ENCODE measurements around the gene DOHH. TPM values are rescaled to one million over a fixed set of nuclear protein-coding genes. Genes with fewer than 3 reads are reported as not detected.

Gene DOHH
- total RNA-seq, 1 donor, result 10.4 TPM

DNA sequence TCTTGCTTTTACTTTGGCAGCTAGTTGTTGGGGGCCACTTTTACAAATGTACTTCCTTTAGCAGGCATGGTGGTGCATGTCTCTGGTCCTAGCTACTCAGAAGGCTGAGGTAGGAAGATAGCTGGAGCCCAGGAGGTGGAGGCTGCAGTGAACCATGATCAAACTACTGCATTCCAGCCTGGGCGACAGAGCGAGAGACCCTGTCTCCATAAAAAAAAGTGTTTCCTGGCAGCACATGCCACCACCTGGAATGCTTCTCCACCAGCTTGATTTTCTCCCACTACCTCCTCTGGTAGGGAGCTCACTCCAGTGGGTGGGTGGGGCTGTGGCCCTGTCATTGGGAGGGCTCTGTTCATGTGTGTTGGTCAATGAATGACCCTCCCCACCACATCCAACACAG lies 18.2 kb upstream of the DOHH start:
- DNase-seq (ENCODE audit: low read depth), result no peak
- TF ChIP-seq, protein P1, sequence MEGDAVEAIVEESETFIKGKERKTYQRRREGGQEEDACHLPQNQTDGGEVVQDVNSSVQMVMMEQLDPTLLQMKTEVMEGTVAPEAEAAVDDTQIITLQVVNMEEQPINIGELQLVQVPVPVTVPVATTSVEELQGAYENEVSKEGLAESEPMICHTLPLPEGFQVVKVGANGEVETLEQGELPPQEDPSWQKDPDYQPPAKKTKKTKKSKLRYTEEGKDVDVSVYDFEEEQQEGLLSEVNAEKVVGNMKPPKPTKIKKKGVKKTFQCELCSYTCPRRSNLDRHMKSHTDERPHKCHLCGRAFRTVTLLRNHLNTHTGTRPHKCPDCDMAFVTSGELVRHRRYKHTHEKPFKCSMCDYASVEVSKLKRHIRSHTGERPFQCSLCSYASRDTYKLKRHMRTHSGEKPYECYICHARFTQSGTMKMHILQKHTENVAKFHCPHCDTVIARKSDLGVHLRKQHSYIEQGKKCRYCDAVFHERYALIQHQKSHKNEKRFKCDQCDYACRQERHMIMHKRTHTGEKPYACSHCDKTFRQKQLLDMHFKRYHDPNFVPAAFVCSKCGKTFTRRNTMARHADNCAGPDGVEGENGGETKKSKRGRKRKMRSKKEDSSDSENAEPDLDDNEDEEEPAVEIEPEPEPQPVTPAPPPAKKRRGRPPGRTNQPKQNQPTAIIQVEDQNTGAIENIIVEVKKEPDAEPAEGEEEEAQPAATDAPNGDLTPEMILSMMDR (IDR thresholded peaks at IDR 0.05; ENCODE audit: insufficient read depth, low read depth, low read length), result no peak
- no peak overlapping the region for H3K4me3 ChIP-seq (ENCODE audit: low read depth, low read length)

DNA sequence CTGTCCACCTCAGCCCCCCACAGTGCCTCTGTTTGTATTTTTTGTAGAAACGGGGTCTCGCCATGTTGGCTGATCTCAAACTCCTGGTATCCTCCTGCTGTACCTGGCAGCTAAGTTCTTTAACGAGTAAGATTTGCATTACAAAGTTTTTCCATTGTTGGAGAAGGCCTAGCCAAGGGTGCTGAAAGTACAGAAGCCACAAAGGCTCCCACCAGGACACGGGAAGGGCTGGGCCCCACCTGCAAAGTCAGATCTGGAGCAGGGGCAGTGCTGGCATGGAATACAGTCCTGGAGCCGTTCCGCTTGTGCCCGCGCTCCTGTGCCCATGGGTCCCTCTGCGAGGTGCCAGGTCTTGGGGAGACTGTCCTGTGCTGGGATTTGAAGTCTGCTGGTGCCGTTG lies 17.8 kb upstream of the DOHH start:
- TF ChIP-seq, protein P1 (IDR thresholded peaks at IDR 0.05; ENCODE audit: insufficient read depth, low read depth, low read length), result no peak
- DNase-seq (ENCODE audit: low read depth), result no peak
- H3K4me3 ChIP-seq (ENCODE audit: low read depth, low read length), result no peak overlapping the region

DNA sequence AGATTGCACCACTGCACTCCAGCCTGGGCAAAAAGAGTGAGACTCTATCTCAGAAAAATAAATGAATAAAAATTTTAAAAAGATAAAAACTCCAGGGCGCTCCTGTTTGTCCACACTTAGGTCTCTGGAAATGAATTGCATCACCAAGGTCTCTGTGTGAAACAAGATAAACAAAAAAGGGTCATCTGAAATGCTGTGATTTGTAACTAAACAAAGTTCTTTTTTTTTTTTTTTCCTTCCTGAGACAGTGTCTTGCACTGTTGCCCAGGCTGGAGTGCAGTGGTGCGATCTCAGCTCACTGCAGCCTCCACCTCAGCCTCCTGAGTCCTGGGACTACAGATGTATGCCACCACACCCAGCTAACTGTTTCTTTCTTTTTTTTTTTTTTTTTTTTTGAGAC lies 17.2 kb upstream of the DOHH start:
- peak; percentile 48 for DNase-seq (ENCODE audit: low read depth)
- TF ChIP-seq, protein P1 (IDR thresholded peaks at IDR 0.05; ENCODE audit: insufficient read depth, low read depth, low read length), result no peak
- H3K4me3 ChIP-seq (ENCODE audit: low read depth, low read length), result no peak overlapping the region

DNA sequence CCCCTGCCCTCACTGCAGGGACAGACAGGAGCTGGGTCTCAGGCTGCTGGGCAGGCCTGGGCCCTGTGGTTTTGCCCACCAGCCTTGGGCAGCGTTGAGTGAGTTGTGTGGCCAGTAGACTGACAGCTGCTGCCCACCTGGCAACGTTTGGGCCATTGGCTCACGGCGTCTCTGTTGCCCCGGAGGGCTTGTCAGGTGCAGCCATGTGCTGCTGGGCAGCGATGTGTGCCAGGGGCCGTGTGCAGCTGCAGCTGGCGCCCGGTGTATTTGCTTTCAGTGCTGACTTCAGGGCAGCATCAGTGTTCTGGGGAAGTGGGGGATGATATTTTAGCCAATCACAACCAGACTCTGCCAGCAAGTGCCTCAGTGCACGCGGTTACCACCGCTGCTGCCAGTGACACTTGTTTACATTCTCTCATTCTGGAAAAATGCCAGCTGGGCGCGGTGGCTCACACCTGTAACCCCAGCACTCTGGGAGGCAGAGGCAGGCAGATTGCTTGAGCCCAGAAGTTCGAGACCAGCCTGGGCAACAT lies 16.3 kb upstream of the DOHH start:
- TF ChIP-seq, protein P1 (IDR thresholded peaks at IDR 0.05; ENCODE audit: insufficient read depth, low read depth, low read length), result no peak
- H3K4me3 ChIP-seq (ENCODE audit: low read depth, low read length), result no peak overlapping the region
- no peak for DNase-seq (ENCODE audit: low read depth)

DNA sequence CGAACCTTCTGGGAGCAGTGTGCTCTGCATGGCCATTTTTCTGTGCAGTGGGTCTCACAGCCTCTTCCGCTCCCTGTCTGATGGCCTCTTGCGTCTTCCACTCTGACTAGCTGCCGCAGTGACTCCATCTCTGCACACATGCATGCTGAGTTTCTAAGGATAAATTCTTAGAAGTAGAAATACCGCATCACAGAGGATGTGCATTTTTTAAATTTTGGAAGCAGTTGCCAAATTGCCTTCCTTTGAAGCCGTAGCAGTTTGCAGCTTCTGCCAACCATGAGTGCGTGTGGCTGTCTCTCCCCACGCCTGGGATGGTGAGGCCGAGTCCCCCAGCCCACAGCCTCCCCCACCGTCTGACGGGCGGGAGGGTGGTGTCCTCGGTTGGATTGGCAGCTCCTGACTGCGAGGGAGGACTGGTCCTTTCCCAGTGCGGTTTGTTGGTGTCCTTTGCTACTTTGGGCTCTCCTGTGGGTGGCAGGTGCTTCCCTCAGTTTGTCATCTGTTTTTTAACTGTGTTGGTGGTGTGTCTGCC lies 15.5 kb upstream of the DOHH start:
- DNase-seq (ENCODE audit: low read depth), result no peak
- TF ChIP-seq, protein P1 (IDR thresholded peaks at IDR 0.05; ENCODE audit: insufficient read depth, low read depth, low read length), result no peak
- no peak overlapping the region for H3K4me3 ChIP-seq (ENCODE audit: low read depth, low read length)

DNA sequence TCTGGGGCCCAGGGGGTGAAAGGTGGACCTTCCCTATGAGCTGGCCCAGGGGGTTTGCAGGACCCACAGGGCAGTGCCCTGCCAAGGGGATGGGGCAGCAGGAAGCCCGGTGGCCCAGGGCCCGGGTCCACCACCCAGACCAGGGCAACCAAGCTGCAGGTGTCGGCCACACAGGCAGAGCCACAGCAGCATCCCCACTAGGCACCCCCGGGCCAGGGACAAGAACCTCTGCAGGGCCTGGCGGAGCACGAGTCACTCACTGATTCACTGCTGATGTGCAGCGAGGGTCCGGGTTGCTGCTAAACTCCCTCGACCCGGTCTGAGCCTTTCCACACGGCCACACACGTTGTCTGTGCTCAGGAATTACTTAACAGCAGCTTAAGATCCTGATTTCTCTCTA lies 14.5 kb upstream of the DOHH start:
- no peak for DNase-seq (ENCODE audit: low read depth)
- TF ChIP-seq, protein P1 (IDR thresholded peaks at IDR 0.05; ENCODE audit: insufficient read depth, low read depth, low read length), result no peak

More for the DNA sequence above, 14.5 kb upstream of the DOHH start:
- no peak overlapping the region for H3K4me3 ChIP-seq (ENCODE audit: low read depth, low read length)
